ENCODE measurements around the gene PDE6B. TPM values are rescaled to one million over a fixed set of nuclear protein-coding genes. Genes with fewer than 3 reads are reported as not detected.
A peak's percentile ranks its signal among the peaks of the same experiment; 100 is the strongest.
"Not testable (repeated sequence)": the region's sequence is repeated elsewhere in the genome, so short reads cannot be mapped to it uniquely, and the experiment has no call there.

The PDE6B gene
- total and polyA plus RNA-seq, 9 donors = 10.4 to 20.2 (median 14.3) TPM

DNA sequence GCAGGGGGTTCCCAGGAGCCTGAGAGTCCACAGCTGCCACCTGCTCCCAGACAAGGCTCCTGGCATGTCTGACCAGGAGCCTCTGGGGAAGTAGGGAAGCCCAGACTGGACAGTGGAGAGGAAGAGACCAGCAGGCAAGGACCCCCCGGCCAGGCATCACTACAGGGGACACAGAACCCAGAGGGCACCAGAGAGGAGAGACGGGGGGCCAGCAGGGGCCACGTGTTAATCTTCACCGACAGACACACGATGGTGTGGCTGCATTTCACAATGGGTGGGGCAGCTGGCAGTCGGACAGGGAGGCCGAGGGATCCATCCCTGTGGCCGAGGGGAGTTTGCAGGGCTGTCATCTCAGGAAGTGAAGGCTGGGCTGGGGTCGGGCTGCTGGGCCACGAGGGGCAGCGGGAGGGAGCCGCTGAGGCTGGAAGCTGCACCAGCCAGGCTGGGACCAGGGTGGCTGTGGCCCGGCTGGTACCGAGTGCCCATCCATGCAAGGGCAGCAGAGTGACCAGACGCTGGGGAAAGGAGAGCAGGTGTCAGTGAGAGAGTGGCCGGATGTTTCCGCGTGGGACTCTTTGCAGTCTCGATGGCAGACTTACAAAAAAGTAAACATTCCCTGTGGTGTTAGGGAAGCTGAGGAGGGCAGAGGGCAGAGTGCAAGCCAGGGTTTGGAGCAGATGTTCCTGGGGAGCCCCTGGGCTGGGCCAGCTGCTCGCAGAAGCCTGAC is 4.7 kb downstream of the PDE6B start:
- no peaks in the 10 kb centered on the region for H3K27me3 ChIP-seq (ENCODE audit: control insufficient read depth, insufficient read depth, low read length)
- no peak overlapping the region for H3K27ac ChIP-seq (ENCODE audit: low read length)
- H3K4me3 ChIP-seq (ENCODE audit: low read length) = no peak overlapping the region
- no peaks in the 10 kb centered on the region for H3K36me3 ChIP-seq (ENCODE audit: control insufficient read depth, insufficient read depth, low read length)
- 42% methylated on average over 20 of the region's 20 CpGs for WGBS (ENCODE audit: insufficient coverage)
- peaks cover 15% of the 10 kb centered on the region for H3K4me1 ChIP-seq (ENCODE audit: control insufficient read depth, insufficient read depth, low read length)
- DNase-seq = peak; percentile 33
- H3K9me3 ChIP-seq (replicated peaks; ENCODE audit: control insufficient read depth, low read depth, low read length) = peaks cover 2% of the 10 kb centered on the region

DNA sequence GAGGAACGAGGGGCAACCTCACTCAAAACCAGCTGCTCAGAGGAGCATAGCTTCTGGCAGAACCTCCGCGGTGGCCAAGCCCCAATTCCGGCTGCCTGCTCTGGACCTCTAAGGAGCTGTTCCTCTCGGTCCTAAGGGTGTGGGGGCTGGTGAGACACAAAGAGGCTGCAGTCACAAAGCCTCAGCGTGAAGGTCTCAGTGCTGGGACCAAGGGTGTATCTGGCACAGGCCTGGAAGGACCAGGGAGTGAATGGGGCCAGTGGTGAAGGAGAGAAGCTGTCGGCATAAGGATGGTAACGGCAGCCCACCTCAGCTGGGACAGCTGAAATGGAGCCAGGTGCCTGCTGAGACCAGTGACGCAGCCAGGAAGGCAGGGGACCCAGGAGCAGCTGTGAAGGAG is 5.3 kb downstream of the PDE6B start:
- Histone ChIP-seq H3K36me3 (ENCODE audit: control insufficient read depth, insufficient read depth, low read length) (no peaks in the 10 kb centered on the region), H3K4me3 (ENCODE audit: low read length) (no peak overlapping the region), H3K4me1 (ENCODE audit: control insufficient read depth, insufficient read depth, low read length) (peaks cover 15% of the 10 kb centered on the region), H3K27me3 (ENCODE audit: control insufficient read depth, insufficient read depth, low read length) (no peaks in the 10 kb centered on the region), H3K27ac (ENCODE audit: low read length) (no peak overlapping the region), H3K9me3 (replicated peaks; ENCODE audit: control insufficient read depth, low read depth, low read length) (peaks cover 2% of the 10 kb centered on the region)
- 61% methylated on average over 9 of the region's 9 CpGs for WGBS (ENCODE audit: insufficient coverage)
- no peak for DNase-seq

DNA sequence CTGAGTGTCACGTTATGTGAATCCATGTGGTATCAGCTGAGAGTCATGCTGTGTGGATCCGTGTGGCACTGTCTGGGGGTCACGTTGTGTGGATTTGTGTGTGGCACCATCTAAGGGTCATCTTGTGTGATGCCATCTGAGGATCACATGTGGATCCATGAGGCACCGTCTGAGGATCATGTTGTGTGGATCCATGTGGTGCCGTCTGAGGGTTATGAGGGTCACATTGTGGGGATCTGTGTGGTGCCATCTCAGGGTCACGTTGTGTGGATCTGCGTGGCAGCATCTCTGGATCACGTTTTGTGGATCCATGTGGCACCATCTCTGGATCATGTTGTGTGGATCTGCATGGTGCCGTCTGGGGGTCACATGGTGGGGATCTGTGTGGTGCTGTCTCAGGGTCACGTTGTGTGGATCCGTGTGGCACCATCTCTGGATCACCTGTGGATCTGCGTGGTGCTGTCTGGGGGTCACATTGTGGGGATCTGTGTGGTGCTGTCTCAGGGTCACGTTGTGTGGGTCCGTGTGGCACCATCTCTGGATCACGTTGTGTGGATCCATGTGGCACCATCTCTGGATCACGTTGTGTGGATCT is 6.9 kb downstream of the PDE6B start:
- WGBS (ENCODE audit: insufficient coverage) = 85% methylated on average over 12 of the region's 16 CpGs
- H3K27me3 ChIP-seq (ENCODE audit: control insufficient read depth, insufficient read depth, low read length) = peaks cover 3% of the 10 kb centered on the region
- no peak for DNase-seq
- no peak overlapping the region for H3K4me3 ChIP-seq (ENCODE audit: low read length)
- H3K4me1 ChIP-seq (ENCODE audit: control insufficient read depth, insufficient read depth, low read length) = peaks cover 15% of the 10 kb centered on the region
- no peak overlapping the region for H3K27ac ChIP-seq (ENCODE audit: low read length)
- no peaks in the 10 kb centered on the region for H3K36me3 ChIP-seq (ENCODE audit: control insufficient read depth, insufficient read depth, low read length)
- H3K9me3 ChIP-seq (replicated peaks; ENCODE audit: control insufficient read depth, low read depth, low read length) = peaks cover 2% of the 10 kb centered on the region

DNA sequence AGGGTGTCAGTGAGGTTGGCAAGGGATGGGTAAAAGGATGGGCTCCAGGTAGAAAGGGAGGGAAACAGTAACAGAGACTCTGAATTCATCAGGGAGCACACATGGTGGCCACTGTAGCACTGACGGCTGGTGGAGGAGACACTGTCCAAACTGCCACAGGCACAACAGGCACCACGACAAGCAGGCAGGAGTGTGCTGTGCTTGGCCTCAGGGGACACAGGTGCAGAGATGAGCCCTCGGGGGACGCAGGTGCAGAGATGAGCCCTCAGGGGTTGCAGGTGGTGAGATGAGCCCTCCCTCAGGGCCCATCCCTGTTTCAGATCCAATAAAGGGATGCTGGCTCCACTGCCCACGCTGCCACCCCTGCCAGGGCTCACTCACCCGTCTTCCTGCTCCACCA is 7.6 kb downstream of the PDE6B start:
- Histone ChIP-seq H3K27me3 (ENCODE audit: control insufficient read depth, insufficient read depth, low read length) (peaks cover 3% of the 10 kb centered on the region), H3K4me3 (ENCODE audit: low read length) (no peak overlapping the region), H3K36me3 (ENCODE audit: control insufficient read depth, insufficient read depth, low read length) (no peaks in the 10 kb centered on the region), H3K9me3 (replicated peaks; ENCODE audit: control insufficient read depth, low read depth, low read length) (peaks cover 2% of the 10 kb centered on the region), H3K4me1 (ENCODE audit: control insufficient read depth, insufficient read depth, low read length) (peaks cover 15% of the 10 kb centered on the region), H3K27ac (ENCODE audit: low read length) (no peak overlapping the region)
- DNase-seq = no peak
- WGBS (ENCODE audit: insufficient coverage) = 88% methylated on average over 6 of the region's 6 CpGs

DNA sequence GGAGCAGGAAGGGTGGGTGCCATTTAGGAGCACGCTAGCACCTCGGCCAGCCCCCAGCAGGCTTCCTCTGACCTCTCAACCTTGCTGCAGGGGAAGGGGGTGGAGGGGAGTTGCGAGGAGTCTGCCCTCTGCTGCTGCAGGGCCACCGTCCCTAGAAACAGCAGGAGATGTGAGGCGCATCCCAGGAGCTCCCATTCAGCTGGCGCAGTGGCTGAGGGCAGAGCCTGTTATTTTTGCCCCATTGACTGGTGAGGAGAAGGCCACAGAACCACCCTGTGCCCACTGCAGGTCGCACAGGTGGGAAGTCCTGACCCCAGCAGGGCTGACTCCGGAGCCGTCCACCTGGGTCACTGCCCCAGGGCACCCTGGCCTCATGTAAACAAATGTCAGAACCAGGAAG is 8.0 kb downstream of the PDE6B start:
- 58% methylated on average over 9 of the region's 9 CpGs for WGBS (ENCODE audit: insufficient coverage)
- no peaks in the 10 kb centered on the region for H3K36me3 ChIP-seq (ENCODE audit: control insufficient read depth, insufficient read depth, low read length)
- peaks cover 15% of the 10 kb centered on the region for H3K4me1 ChIP-seq (ENCODE audit: control insufficient read depth, insufficient read depth, low read length)
- no peak overlapping the region for H3K4me3 ChIP-seq (ENCODE audit: low read length)
- peaks cover 2% of the 10 kb centered on the region for H3K9me3 ChIP-seq (replicated peaks; ENCODE audit: control insufficient read depth, low read depth, low read length)
- no peak for DNase-seq
- peaks cover 3% of the 10 kb centered on the region for H3K27me3 ChIP-seq (ENCODE audit: control insufficient read depth, insufficient read depth, low read length)
- H3K27ac ChIP-seq (ENCODE audit: low read length) = no peak overlapping the region

DNA sequence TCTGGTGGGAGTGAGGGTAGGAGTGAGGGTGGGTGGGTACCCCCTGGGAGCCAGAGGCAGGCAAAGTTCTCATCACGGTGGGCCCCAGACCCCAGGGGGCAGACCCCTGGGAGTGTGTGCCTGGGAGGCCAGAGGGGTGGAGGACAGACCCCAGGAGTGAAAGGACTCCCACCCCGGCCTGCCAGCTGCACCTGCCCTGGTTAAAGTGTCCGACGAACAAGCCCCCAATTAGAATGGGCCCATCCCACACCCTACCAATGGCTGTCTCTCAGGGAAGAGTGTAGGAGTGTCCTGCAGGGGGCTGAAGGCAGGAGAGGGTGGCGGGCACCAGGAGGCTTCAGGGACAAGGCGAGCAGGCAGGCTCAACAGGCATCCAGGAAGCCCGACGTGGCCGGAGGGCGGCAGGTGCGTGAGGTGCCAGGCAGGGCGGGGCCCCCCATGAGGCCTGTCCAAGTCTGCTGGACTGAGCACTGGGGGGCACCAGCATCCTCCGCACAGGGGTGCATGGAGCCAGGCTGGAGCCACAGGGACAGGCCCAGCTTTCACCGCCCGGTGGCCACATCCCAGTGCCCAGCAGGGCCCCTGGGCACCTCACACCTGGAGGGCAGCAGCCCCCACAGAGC is 8.7 kb downstream of the PDE6B start:
- H3K27ac ChIP-seq (ENCODE audit: low read length) = no peak overlapping the region
- H3K36me3 ChIP-seq (ENCODE audit: control insufficient read depth, insufficient read depth, low read length) = no peaks in the 10 kb centered on the region
- no peak overlapping the region for H3K4me3 ChIP-seq (ENCODE audit: low read length)
- 77% methylated on average over 12 of the region's 15 CpGs for WGBS (ENCODE audit: insufficient coverage)
- H3K4me1 ChIP-seq (ENCODE audit: control insufficient read depth, insufficient read depth, low read length) = peaks cover 15% of the 10 kb centered on the region
- DNase-seq = no peak
- H3K9me3 ChIP-seq (replicated peaks; ENCODE audit: control insufficient read depth, low read depth, low read length) = peaks cover 2% of the 10 kb centered on the region
- H3K27me3 ChIP-seq (ENCODE audit: control insufficient read depth, insufficient read depth, low read length) = peaks cover 3% of the 10 kb centered on the region

DNA sequence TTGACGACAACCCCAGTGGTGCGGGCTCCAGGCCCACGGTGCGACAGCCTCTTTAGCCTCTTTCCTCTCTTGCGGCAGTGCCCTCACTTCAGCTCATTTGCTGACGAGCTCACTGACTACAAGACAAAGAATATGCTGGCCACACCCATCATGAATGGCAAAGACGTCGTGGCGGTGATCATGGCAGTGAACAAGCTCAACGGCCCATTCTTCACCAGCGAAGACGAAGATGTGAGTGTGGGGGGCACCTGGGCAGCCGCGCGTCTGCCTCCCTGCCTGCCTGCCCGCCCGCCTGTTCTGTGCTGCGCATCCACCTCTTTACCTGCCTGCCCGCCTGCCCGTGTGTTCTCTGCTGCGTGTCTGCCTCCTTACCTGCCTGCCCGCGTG is 9.2 kb downstream of the PDE6B start:
- no peak for DNase-seq
- Histone ChIP-seq H3K9me3 (replicated peaks; ENCODE audit: control insufficient read depth, low read depth, low read length) (peaks cover 2% of the 10 kb centered on the region), H3K27me3 (ENCODE audit: control insufficient read depth, insufficient read depth, low read length) (peaks cover 3% of the 10 kb centered on the region), H3K36me3 (ENCODE audit: control insufficient read depth, insufficient read depth, low read length) (no peaks in the 10 kb centered on the region), H3K4me3 (ENCODE audit: low read length) (no peak overlapping the region), H3K27ac (ENCODE audit: low read length) (no peak overlapping the region), H3K4me1 (ENCODE audit: control insufficient read depth, insufficient read depth, low read length) (peaks cover 15% of the 10 kb centered on the region)
- WGBS (ENCODE audit: insufficient coverage) = 83% methylated on average over 22 of the region's 23 CpGs

DNA sequence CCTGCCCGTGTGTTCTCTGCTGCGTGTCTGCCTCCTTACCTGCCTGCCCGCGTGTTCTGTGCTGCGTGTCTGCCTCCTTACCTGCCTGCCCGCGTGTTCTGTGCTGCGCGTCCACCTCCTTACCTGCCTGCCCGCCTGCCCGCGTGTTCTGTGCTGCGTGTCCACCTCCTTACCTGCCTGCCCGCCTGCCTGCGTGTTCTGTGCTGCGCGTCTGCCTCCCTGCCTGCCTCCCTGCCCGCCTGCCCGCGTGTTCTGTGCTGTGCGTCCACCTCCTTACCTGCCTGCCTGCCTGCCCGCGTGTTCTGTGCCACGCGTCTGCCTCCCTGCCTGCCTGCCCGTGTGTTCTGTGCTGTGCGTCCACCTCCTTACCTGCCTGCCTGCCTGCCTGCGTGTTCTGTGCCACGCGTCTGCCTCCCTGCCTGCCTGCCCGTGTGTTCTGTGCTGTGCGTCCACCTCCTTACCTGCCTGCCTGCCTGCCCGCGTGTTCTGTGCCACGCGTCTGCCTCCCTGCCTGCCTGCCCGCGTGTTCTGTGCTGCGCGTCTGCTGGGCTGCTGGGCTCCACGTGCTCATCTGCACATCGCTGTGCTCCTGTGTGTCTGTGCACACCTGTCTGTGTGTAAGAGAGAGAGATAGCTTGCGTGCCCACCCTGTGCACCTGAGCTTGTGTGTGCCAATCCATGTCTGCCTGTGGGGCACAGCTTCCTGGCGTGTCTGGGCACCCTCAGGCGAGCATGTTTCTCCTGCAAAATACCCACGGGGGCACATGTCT is 9.9 kb downstream of the PDE6B start:
- H3K4me1 ChIP-seq (ENCODE audit: control insufficient read depth, insufficient read depth, low read length); H3K9me3 ChIP-seq (replicated peaks; ENCODE audit: control insufficient read depth, low read depth, low read length); H3K27me3 ChIP-seq (ENCODE audit: control insufficient read depth, insufficient read depth, low read length); DNase-seq; H3K36me3 ChIP-seq (ENCODE audit: control insufficient read depth, insufficient read depth, low read length); H3K27ac ChIP-seq (ENCODE audit: low read length); H3K4me3 ChIP-seq (ENCODE audit: low read length): not testable (repeated sequence)
- 93% methylated on average over 45 of the region's 46 CpGs for WGBS (ENCODE audit: insufficient coverage)

DNA sequence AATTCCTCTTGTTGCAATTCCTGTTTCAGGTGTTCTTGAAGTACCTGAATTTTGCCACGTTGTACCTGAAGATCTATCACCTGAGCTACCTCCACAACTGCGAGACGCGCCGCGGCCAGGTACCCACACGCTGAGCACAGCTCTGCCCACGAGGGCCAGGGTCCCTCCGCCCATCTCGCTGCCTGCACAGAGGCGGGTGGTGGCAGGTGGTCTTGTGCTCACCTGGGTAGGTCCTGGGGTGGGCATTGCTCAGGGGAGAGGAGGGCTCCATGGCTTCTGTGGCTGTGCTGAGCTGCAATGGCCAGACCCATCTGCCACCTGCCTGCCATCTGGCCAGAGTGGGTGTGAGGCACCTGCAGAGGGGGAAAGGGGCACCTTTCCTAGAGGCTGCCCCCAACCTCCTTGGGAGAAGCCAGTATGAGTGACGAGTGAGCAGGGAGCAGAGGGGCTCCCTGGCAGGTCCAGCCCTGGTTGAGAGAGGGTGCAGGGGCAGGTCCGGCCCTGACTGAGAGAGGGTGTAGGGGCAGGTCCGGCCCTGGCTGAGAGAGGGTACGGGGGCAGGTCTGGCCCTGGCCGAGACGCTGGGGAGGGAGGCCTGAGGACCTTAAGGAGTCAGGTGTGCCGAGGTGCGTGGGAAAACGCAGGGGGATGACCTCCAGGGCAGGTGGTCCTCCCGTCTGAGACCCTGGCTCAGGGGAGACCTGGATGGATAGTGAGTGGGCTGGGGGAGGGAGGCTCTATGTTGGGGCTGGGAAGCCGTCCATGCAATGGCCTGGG is 10.7 kb downstream of the PDE6B start:
- no peak for DNase-seq
- peaks cover 2% of the 10 kb centered on the region for H3K9me3 ChIP-seq (replicated peaks; ENCODE audit: control insufficient read depth, low read depth, low read length)
- no peaks in the 10 kb centered on the region for H3K36me3 ChIP-seq (ENCODE audit: control insufficient read depth, insufficient read depth, low read length)
- peaks cover 3% of the 10 kb centered on the region for H3K27me3 ChIP-seq (ENCODE audit: control insufficient read depth, insufficient read depth, low read length)
- H3K4me3 ChIP-seq (ENCODE audit: low read length) = no peak overlapping the region
- H3K27ac ChIP-seq (ENCODE audit: low read length) = no peak overlapping the region
- 84% methylated on average over 21 of the region's 22 CpGs for WGBS (ENCODE audit: insufficient coverage)
- peaks cover under 1% of the 10 kb centered on the region for H3K4me1 ChIP-seq (ENCODE audit: control insufficient read depth, insufficient read depth, low read length)

Measured in muscle of leg (tissue), 11 donors.